Measurements from ENCODE around the gene KLHL12. TPM values are rescaled to one million over a fixed set of nuclear protein-coding genes. Genes with fewer than 3 reads are reported as not detected.

KLHL12 gene
- total and polyA plus RNA-seq, 2 donors (not counting 3 experiments of a cell fraction or from before 2014, with no cell fraction given) = 22.8 to 23.0 TPM

DNA sequence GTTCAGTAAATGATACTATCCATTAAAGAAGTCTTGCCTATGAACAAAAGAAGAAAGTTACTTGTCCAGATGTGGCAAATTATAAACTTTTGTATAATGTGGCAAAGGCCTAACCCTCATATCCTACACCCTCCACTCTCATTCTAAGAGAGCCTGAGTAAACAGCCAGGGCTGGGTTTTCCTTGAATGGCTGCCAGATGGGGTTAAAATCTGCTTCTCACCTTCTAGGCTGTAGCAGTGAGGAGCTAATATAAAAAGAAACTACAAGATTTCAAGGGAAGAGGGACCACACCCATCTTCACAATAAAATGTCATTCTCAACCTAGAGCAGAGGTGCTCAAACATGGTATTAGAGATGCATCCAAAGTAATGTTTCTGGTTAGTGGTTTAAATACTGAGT is 47.0 kb downstream of the KLHL12 start:
- Histone ChIP-seq H3K9ac (replicated peaks; ENCODE audit: extremely low read depth, insufficient read depth, low read length) (no peak overlapping the region), H3K27ac (ENCODE audit: insufficient read depth, low read depth, low read length) (no peak overlapping the region), H3K4me2 (ENCODE audit: insufficient read depth, low read length) (no peak overlapping the region), H3K36me3 (ENCODE audit: control insufficient read depth in 2 of 2, extremely low read depth in 1 of 2, insufficient read depth in 2 of 2, low read length in 2 of 2) (peaks cover 0 to 5% of the 10 kb centered on the region in 2 experiments), H4K20me1 (replicated peaks; ENCODE audit: control insufficient read depth, extremely low read depth, insufficient read depth, low read length) (no peaks in the 10 kb centered on the region), H3K27me3 (ENCODE audit: control insufficient read depth in 2 of 2, insufficient read depth in 2 of 2, low read length in 2 of 2) (no peaks in the 10 kb centered on the region), H2AFZ (ENCODE audit: low read depth, low read length) (no peak overlapping the region), H3K4me1 (ENCODE audit: control insufficient read depth, extremely low read depth, insufficient read depth, low read length) (no peaks in the 10 kb centered on the region), H3K9me1 (replicated peaks; ENCODE audit: control insufficient read depth, extremely low read depth, insufficient read depth, low read length) (no peaks in the 10 kb centered on the region), H3K79me2 (ENCODE audit: control insufficient read depth, insufficient read depth, low read length) (peaks cover 5% of the 10 kb centered on the region), H3K9me3 (replicated peaks; ENCODE audit: control insufficient read depth, insufficient read depth, low read length) (no peaks in the 10 kb centered on the region), H3K4me3 (replicated peaks in 1 of 3; ENCODE audit: insufficient read depth in 1 of 3, low read depth in 1 of 3, low read length in 3 of 3) (no peak overlapping the region)
- no TSS peak for BruUV-seq (replicated peaks)
- POLR2A ChIA-PET = interaction anchor here (0.6 kb wide), 1 partner anchor 8 kb away, joined by 3 read pairs; no protein-coding TSS in a partner anchor
- FAIRE-seq (peak; percentile 66), DNase-seq (ENCODE audit: low read depth, low spot score) (no peak)
- dilution Hi-C loops (cut with MboI; ENCODE audit: extremely low pct_ligation_motif_present, low sequenced_read_pairs) = no loop called here
- CTCF ChIA-PET = interaction anchor here (1.2 kb wide), 1 partner anchor 119 kb away, joined by 3 read pairs; no protein-coding TSS in a partner anchor
- TF ChIP-seq POLR2AphosphoS5 (IDR thresholded peaks at IDR 0.05; ENCODE audit: insufficient read depth, low read depth, low read length) (no peak), MYC (IDR thresholded peaks at IDR 0.05; ENCODE audit: low read depth, low read length) (no peak)
- TF ChIP-seq, protein P1, sequence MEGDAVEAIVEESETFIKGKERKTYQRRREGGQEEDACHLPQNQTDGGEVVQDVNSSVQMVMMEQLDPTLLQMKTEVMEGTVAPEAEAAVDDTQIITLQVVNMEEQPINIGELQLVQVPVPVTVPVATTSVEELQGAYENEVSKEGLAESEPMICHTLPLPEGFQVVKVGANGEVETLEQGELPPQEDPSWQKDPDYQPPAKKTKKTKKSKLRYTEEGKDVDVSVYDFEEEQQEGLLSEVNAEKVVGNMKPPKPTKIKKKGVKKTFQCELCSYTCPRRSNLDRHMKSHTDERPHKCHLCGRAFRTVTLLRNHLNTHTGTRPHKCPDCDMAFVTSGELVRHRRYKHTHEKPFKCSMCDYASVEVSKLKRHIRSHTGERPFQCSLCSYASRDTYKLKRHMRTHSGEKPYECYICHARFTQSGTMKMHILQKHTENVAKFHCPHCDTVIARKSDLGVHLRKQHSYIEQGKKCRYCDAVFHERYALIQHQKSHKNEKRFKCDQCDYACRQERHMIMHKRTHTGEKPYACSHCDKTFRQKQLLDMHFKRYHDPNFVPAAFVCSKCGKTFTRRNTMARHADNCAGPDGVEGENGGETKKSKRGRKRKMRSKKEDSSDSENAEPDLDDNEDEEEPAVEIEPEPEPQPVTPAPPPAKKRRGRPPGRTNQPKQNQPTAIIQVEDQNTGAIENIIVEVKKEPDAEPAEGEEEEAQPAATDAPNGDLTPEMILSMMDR (IDR thresholded peaks at IDR 0.05; ENCODE audit: extremely low read depth in 1 of 2, insufficient read depth in 1 of 2, low read depth in 1 of 2, low read length in 2 of 2) = no peak
- intact Hi-C loops (cut with micrococcal nuclease) = loop anchor here (10.0 kb wide), 1 partner anchor 115 kb away; no protein-coding TSS in a partner anchor

DNA sequence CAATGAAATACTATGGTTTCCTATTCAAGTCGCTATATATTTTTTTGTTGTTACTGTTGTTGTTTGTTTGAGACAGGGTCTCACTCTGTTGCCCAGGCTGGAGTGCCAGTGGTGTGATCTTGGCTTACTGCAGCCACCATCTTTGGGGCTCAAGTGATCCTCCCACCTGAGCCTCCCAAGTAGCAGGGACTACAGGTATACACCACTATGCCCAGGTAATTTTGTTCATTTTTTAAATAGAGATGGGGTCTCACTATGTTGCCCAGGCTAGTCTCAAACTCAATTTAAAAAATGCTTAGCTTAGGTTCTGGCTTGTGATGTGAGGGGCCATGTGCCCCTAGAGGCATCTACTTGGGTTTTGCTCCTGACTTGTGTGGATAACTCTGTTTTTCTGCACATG is 47.9 kb downstream of the KLHL12 start:
- no peak overlapping the region for H3K4me3 ChIP-seq (replicated peaks in 1 of 3; ENCODE audit: insufficient read depth in 1 of 3, low read depth in 1 of 3, low read length in 3 of 3)
- H3K9me3 ChIP-seq (replicated peaks; ENCODE audit: control insufficient read depth, insufficient read depth, low read length) = no peaks in the 10 kb centered on the region
- peaks cover 5% of the 10 kb centered on the region for H3K79me2 ChIP-seq (ENCODE audit: control insufficient read depth, insufficient read depth, low read length)
- ChIA-PET CTCF (interaction anchor here (0.9 kb wide), 1 partner anchor 8 kb away, joined by 4 read pairs; no protein-coding TSS in a partner anchor), POLR2A (no interaction called here)
- H3K36me3 ChIP-seq (ENCODE audit: control insufficient read depth in 2 of 2, extremely low read depth in 1 of 2, insufficient read depth in 2 of 2, low read length in 2 of 2) = peaks cover 0 to 5% of the 10 kb centered on the region in 2 experiments
- H3K9me1 ChIP-seq (replicated peaks; ENCODE audit: control insufficient read depth, extremely low read depth, insufficient read depth, low read length) = no peaks in the 10 kb centered on the region
- no peak for FAIRE-seq
- dilution Hi-C loops (cut with MboI; ENCODE audit: extremely low pct_ligation_motif_present, low sequenced_read_pairs) (no loop called here), intact Hi-C loops (cut with micrococcal nuclease) (no loop called here)
- no peak for DNase-seq (ENCODE audit: low read depth, low spot score)
- no peak overlapping the region for H3K27ac ChIP-seq (ENCODE audit: insufficient read depth, low read depth, low read length)
- BruUV-seq (replicated peaks) = TSS peak; percentile 17
- no peak overlapping the region for H2AFZ ChIP-seq (ENCODE audit: low read depth, low read length)
- no peaks in the 10 kb centered on the region for H3K27me3 ChIP-seq (ENCODE audit: control insufficient read depth in 2 of 2, insufficient read depth in 2 of 2, low read length in 2 of 2)
- TF ChIP-seq, protein P1 (IDR thresholded peaks at IDR 0.05; ENCODE audit: extremely low read depth in 1 of 2, insufficient read depth in 1 of 2, low read depth in 1 of 2, low read length in 2 of 2) = no peak
- no peak for TF ChIP-seq MYC (IDR thresholded peaks at IDR 0.05; ENCODE audit: low read depth, low read length)
- TF ChIP-seq EZH2 (IDR thresholded peaks at IDR 0.05; ENCODE audit: borderline replicate concordance, low read depth, low read length, severe bottlenecking) = no peak
- no peak for TF ChIP-seq POLR2A (IDR thresholded peaks at IDR 0.05; ENCODE audit: low read depth, low read length)
- no peak for TF ChIP-seq POLR2AphosphoS5 (IDR thresholded peaks at IDR 0.05; ENCODE audit: insufficient read depth, low read depth, low read length)
- TF ChIP-seq FOS (IDR thresholded peaks at IDR 0.05; ENCODE audit: borderline replicate concordance, insufficient read depth, low read length) = no peak
- no peak for TF ChIP-seq GATA2 (IDR thresholded peaks at IDR 0.05; ENCODE audit: insufficient read depth, insufficient read length, low read depth, low read length)
- TF ChIP-seq, protein P2, sequence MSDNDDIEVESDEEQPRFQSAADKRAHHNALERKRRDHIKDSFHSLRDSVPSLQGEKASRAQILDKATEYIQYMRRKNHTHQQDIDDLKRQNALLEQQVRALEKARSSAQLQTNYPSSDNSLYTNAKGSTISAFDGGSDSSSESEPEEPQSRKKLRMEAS (IDR thresholded peaks at IDR 0.05; ENCODE audit: insufficient read depth, insufficient read length) = no peak
- TF ChIP-seq JUN (IDR thresholded peaks at IDR 0.05; ENCODE audit: borderline replicate concordance, insufficient read depth, insufficient read length, low read depth) = no peak
- H3K4me2 ChIP-seq (ENCODE audit: insufficient read depth, low read length) = no peak overlapping the region
- H3K4me1 ChIP-seq (ENCODE audit: control insufficient read depth, extremely low read depth, insufficient read depth, low read length) = no peaks in the 10 kb centered on the region
- H4K20me1 ChIP-seq (replicated peaks; ENCODE audit: control insufficient read depth, extremely low read depth, insufficient read depth, low read length) = no peaks in the 10 kb centered on the region
- H3K9ac ChIP-seq (replicated peaks; ENCODE audit: extremely low read depth, insufficient read depth, low read length) = no peak overlapping the region

Measured in endothelial cell of umbilical vein (primary cell).